HPDE6-E6E7 (cell line): ENCODE measurements around the gene PZP.
"Not testable (repeated sequence)": the region's sequence is repeated elsewhere in the genome, so short reads cannot be mapped to it uniquely, and the experiment has no call there.

Experiments used
- DNase-seq: peaks from one replicate; pipeline ENCODE4 v3.0.0; 2011; ENCODE audit warnings: missing footprints; ENCODE audit errors: extremely low spot score

Gene PZP

GRCh38 chr12:9208229-9208628 lies at the start of gene PZP:
Gene PZP (minus strand): TSS chr12:9208395. CDS start chr12:9208341, 54 bp downstream.
- DNase-seq: no peak

DNA sequence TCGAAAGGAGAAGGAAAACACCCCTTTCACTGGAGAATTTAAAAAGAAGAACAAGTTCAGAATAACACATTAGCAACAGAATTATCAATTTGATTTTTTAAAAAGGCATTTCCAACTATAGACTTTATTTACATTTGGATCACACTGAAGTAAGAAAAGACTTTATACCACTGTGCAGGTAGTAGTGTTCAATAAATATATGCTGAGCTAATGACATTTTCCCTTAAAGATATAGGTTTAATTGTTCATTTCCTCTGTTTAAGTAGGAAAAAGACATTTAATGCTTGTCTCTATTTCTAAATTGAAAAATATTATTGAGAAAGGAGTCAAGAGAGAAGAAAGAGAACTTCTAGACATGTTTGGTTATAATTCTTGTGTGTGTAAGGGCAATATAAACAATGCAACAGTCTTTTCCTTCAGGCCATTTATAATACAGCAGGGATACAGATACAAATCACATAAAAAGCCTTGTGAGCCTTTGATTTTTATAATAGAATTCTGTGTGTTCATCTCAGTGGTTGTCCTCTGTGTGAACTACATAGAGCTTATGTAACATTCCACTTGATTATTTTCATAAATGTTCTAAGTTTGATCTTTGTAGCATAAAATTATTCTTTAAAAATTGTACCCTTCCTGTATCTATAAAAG lies 48.7 kb upstream of the PZP start:
- no peak for DNase-seq

DNA sequence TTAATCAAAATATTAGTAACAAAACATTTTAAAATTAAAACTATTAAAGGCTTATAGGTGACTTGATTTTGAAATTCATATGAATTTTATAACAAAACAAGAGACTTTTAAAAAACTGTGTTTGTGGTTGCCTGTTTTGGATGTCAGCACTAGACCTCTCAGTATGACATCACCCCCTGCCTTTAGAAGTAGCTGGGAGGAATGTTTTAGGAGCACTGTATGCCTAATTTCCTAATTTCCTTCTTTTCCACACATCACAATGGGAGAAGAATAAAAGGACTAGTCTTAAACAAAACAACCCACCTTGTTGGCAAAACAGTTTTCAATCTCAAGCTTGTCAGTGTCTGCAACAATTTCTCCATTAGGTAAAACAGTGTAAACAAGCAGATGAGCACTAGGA lies 48.1 kb upstream of the PZP start:
- DNase-seq: no peak

GRCh38 chr12:9255837-9256236 lies 47.6 kb upstream of the PZP start:
- no peak for DNase-seq

- no peak for DNase-seq
These were observed 45.3 kb upstream of the PZP start for GRCh38 chr12:9253464-9253863.

GRCh38 chr12:9252791-9253190 lies 44.6 kb upstream of the PZP start:
- DNase-seq: not testable (repeated sequence)

GRCh38 chr12:9252256-9252655 lies 44.1 kb upstream of the PZP start:
- DNase-seq: no peak

- no peak for DNase-seq
These were observed 40.2 kb upstream of the PZP start for GRCh38 chr12:9248435-9248834.

DNA sequence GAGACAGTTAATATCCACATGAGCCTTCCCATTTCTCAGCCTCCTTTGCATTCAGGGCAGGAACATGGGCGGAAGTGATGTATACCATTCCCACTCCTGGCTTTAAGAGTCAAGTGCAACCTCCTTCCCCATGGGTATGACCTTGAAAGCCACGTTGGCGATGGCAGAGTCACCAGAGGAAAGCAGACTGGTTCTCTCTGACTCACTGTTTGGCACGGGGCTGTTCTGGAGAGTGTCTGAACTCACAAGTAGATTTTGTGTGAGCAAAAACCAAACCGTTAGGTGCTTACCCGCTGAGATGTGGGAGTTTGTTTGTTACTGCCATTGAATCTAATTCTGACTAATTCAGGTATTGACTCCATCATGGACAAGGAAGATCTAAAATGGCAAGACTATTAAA lies 36.7 kb upstream of the PZP start:
- peak; percentile 6 for DNase-seq

GRCh38 chr12:9243999-9244649 lies 35.9 kb upstream of the PZP start:
- DNase-seq: no peak

DNA sequence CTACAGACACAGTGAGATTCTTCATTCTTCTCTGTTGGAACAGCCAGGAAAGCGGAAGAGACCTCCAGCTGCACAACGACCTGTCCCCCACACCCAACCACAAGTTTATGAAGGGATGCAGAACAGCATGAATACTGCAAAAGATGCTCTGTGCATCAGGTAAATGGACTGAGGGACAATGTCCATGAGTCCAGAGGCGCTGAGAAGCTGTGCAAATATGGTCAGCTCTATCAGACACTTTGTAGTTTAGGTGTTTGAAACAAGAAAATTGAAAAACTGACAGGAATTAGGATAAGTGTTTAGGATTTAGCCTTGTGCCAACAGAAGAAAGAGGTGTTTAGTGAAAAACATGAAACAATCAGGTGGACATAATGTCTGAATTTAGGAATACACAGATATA lies 33.1 kb upstream of the PZP start:
- no peak for DNase-seq

DNA sequence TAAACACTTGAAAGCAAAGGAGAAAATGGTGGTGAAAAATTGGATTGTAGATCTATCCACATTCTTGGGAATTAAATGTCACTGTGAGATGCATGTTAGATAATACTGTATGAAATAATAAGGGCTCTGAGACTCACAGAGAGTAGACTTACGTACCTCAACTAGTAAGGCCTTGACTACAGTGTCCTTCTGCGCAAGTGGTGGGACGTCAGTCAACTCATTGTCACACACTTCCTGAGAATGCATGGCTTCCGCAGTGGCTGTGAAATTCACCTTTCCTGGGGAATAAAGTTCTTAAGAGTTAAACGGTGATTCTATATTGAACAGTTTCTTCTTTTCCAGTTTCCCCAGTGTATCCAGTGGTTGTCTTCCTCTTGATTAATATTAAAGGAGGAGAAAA lies 32.6 kb upstream of the PZP start:
- no peak for DNase-seq

DNA sequence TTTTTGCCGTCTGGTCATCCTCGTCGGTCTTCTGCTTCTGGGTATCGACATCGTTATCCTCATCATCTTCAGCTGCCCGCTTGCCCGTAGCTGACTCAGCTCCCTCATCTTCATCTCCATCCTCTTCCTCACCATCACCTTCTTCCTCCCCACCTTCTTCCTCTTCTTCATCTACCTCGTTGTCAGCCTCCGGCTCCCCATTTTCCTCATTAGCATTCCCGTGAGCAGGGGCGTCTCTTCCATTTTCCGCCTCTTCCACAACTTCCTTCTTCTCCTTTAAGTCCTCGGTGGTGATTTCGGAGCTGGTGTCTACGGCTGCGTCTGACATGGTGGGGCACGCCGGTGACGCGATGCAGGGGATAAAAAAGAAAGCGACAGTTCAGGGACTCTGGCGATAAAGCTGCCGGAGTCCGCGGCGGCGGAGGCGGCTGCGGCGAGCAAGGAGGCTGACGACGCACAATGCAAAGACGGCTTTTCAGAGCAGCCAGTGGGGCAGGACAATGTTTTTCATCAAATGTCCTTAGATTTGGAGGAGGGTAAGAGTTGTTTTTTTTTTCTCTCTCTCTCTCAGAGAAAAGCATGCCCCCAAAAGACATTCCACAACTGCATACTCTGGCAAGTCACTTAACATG lies 31.9 kb upstream of the PZP start:
- DNase-seq: not testable (repeated sequence)

DNA sequence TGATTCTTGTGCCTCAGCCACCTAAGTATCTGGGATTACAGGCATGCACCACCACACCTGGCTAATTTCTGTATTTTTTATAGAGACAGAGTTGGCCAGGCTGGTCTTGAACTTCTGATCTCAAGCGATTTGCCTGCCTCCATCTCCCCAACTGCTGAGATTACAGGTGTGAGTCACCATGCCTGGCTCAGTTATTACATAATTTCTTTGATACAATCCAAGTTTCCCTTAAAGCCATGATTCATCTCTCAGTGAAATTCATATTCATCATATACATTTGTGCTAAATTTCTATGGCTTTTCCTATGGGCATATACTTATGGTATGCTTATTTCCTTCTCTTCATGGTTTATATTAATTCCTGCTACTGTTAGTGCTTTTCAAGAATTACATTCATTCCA lies 29.1 kb upstream of the PZP start:
- no peak for DNase-seq

DNA sequence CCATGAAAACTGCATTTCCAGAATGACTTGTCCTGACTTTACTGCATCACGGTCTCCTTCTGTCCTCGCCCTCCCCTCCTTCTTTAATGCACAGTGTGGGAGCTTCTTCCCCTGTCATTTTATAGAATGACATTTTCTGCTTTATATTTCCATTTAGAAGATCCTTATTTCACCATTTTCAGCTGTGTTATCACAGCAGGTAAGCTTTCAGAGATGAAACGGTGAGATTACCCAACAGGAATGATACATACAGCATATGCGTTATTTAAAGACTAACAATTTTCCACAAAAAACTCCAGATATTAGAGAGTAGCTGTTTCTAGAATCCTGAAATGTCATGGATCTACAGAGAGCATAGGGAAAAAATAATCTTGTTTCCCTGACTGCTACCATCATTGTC lies 27.3 kb upstream of the PZP start:
- no peak for DNase-seq

GRCh38 chr12:9227950-9228349 lies 19.8 kb upstream of the PZP start:
- DNase-seq: no peak

DNA sequence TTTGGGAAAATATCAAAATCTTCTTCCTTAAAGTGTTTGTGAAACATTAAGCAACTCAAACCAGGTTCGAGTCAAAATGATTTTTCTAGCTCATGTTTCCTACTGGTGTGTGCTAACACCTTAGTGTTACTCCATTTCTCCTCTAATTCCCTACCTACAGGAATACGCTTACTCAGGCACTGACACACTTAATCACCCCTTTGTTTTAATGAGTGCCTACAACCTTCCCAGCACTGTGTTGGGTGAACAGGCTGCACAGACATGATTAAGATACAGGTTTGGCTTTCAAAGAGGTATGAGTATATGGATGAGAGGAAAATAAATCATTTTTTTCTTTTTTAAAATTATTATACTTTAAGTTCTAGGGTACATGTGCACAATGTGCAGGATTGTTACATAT lies 15.6 kb upstream of the PZP start:
- no peak for DNase-seq

DNA sequence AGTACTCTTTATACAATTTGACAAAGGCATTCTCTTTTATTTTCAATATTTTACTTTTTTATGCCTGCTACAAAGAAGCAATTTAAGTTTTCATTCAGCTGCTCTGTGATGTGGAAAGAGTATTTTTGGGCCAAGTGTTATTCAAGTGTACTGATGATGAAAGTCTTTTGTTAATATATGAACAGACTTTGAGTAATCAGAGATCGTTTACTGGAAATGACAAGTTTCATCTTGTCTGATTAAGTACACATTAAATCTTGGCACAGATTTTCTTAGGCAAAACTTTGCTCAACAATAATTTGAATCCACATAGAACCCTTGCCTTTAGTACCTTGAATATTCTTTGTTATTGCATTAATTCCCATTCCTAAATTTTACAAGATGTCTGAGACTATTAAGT lies 13.3 kb upstream of the PZP start:
- peak; percentile 52 for DNase-seq

- not testable (repeated sequence) for DNase-seq
These were observed 12.8 kb upstream of the PZP start for GRCh38 chr12:9221011-9221410.

- DNase-seq: peak; percentile 4
These were observed 6.3 kb upstream of the PZP start for GRCh38 chr12:9214534-9214933.

DNA sequence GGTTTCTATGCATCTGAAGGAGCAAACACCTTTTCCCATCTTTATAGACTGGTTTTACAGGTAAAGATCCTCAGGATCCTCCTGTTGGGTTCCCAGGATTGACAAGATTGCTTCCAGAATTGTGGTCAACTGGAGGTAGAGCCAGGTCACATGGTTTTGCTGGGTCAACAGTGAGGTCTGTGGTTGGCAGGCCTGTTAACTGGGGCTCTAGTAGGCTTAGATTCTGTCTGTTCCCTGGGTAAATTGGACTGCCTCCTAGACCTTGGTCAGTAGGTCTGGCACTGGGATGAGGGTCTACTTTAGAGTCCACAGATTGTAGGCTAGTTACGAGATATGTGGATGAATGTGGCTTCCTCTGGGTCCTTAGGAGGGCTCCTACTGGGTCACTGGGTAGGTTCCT lies 3.5 kb upstream of the PZP start:
- DNase-seq: no peak

- DNase-seq: no peak
These were observed 3.8 kb downstream of the PZP start for GRCh38 chr12:9204380-9204779.

- no peak for DNase-seq
These were observed 10.2 kb downstream of the PZP start for GRCh38 chr12:9198012-9198411.
